ENCODE measurements around the gene COQ5. TPM values are rescaled to one million over a fixed set of nuclear protein-coding genes. Genes with fewer than 3 reads are reported as not detected.
A peak's percentile ranks its signal among the peaks of the same experiment; 100 is the strongest.

Gene COQ5
- polyA plus RNA-seq, 1 experiment: 47.1 TPM

DNA sequence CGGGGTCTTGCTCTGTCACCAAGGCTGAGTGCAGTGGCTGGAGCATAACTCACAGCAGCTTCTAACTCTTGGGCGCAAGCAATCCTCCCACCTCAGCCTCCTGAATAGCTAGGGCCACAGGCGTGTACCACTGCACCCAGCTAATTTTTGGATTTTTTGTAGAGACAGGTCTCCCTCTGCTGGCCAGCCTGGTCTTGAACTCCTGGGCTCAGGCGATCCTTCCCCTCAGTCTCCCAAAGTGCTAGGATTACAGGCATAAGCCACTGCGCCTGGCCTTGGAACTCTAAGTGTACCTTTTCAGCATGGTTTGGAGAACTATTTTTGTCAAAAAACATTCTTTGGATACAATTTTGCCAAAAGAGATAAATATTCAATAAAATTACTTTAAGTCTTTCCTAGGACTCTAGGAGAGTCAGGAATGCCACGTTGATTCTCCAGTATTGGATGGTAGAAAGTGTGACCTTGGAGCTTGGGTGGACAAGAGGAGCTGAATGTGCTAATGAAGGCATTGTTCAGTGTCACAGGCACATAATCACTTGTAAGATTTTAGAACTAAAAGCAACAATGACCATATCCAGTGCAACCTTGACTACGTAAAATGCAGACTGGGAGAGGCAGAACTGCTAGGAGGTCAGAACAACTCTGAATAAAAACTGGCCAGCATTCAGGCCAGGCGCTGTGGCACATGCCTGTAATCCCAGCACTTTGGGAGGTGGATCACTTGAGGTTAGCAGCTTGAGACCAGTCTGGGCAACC is 62.2 kb downstream of the COQ5 start:
- POLR2A ChIA-PET: interaction anchor here (0.7 to 1.1 kb wide), 4 partner anchors 14 to 105 kb away, joined by 3 to 6 read pairs (median 4); no protein-coding TSS in a partner anchor
- TF ChIP-seq, protein P1, sequence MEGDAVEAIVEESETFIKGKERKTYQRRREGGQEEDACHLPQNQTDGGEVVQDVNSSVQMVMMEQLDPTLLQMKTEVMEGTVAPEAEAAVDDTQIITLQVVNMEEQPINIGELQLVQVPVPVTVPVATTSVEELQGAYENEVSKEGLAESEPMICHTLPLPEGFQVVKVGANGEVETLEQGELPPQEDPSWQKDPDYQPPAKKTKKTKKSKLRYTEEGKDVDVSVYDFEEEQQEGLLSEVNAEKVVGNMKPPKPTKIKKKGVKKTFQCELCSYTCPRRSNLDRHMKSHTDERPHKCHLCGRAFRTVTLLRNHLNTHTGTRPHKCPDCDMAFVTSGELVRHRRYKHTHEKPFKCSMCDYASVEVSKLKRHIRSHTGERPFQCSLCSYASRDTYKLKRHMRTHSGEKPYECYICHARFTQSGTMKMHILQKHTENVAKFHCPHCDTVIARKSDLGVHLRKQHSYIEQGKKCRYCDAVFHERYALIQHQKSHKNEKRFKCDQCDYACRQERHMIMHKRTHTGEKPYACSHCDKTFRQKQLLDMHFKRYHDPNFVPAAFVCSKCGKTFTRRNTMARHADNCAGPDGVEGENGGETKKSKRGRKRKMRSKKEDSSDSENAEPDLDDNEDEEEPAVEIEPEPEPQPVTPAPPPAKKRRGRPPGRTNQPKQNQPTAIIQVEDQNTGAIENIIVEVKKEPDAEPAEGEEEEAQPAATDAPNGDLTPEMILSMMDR (IDR thresholded peaks at IDR 0.05; ENCODE audit: low read depth, low read length): peak; percentile 65
- H3K4me3 ChIP-seq (ENCODE audit: low read depth, low read length): no peak overlapping the region
- CTCF ChIA-PET: interaction anchor here (0.6 to 2.4 kb wide), 14 partner anchors 8 to 950 kb away, joined by 3 to 10 read pairs (median 4); partner anchors contain the start of genes DYNLL1 and POP5
- no peaks in the 10 kb centered on the region for H3K27me3 ChIP-seq (ENCODE audit: control insufficient read depth, insufficient read depth, low read length)
- no peak for DNase-seq (ENCODE audit: low read depth, low spot score)
- peak overlapping the region; percentile 2 for H3K27ac ChIP-seq (ENCODE audit: low read depth, low read length)
- H3K9me3 ChIP-seq (ENCODE audit: control insufficient read depth, insufficient read depth, low read length): no peaks in the 10 kb centered on the region; the same call in 1 of the 2 replicates

GRCh38 chr12:120465756-120466155 is 63.2 kb downstream of the COQ5 start:
- DNase-seq (ENCODE audit: low read depth, low spot score): no peak
- Histone ChIP-seq H3K9me3 (ENCODE audit: control insufficient read depth, insufficient read depth, low read length) (no peaks in the 10 kb centered on the region; the same call in 1 of the 2 replicates), H3K27me3 (ENCODE audit: control insufficient read depth, insufficient read depth, low read length) (no peaks in the 10 kb centered on the region), H3K27ac (ENCODE audit: low read depth, low read length) (no peak overlapping the region), H3K4me3 (ENCODE audit: low read depth, low read length) (no peak overlapping the region)
- CTCF ChIA-PET: interaction anchor here (0.8 to 2.4 kb wide), 6 partner anchors 8 to 109 kb away, joined by 3 to 10 read pairs (median 4); partner anchors contain the start of gene DYNLL1
- TF ChIP-seq, protein P1 (IDR thresholded peaks at IDR 0.05; ENCODE audit: low read depth, low read length): no peak
- POLR2A ChIA-PET: interaction anchor here (1.1 kb wide), 1 partner anchor 13 kb away, joined by 4 read pairs; no protein-coding TSS in a partner anchor

DNA sequence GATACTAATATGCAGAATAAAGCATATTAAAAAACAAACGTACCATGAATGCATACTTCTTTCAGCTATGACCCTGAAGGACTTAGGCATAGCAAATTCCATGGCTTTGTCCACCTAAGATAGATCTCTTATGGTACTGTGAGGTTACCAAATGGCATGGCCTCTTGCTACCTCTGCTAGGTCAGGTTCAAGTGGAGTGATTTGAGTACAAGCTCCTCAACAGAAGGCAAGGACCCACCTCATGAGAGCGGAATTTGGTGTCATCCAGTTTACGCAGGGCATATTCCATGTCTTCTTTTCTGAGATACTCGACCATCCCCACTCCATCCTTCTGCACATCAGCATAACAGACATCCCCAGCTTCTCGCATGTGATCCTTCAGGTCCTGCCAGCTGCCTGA is 65.2 kb downstream of the COQ5 start:
- H3K4me3 ChIP-seq (ENCODE audit: low read depth, low read length): no peak overlapping the region
- CTCF ChIA-PET: interaction anchor here (0.6 to 1.1 kb wide), 3 partner anchors 10 to 156 kb away, joined by 3 to 5 read pairs (median 5); no protein-coding TSS in a partner anchor

DNA sequence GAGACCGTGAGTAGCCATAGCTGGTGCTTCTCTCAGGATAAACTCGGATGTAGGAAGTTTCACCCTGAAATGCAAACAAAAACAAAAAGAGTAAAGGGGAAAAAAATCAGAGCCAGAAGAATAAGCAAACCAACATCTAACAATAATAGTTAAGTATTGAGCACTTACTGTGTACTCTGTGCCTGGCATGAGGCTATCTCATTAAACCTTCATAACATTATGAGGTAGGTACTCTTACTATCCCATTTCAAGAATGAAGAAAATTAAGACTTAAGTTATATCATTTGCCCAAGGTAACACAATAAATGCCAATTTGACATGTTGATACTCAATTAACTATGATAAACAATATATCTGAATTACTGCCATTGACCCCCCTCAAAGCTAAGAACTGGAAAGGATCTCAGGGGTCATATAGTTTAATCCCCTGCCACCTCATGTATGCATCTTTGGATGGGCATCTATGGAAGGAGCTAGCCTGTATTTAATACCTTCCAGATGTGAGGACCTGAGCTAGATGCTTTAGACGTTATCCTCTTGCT is 66.8 kb downstream of the COQ5 start:
- ChIA-PET POLR2A (interaction anchor here (0.7 kb wide), 1 partner anchor 119 kb away, joined by 3 read pairs; the partner anchor contains the start of gene POP5), CTCF (no interaction called here)
- Histone ChIP-seq H3K9me3 (ENCODE audit: control insufficient read depth, insufficient read depth, low read length) (no peaks in the 10 kb centered on the region), H3K27me3 (ENCODE audit: control insufficient read depth, insufficient read depth, low read length) (no peaks in the 10 kb centered on the region), H3K4me3 (ENCODE audit: low read depth, low read length) (no peak overlapping the region), H3K27ac (ENCODE audit: low read depth, low read length) (no peak overlapping the region)
- TF ChIP-seq, protein P1 (IDR thresholded peaks at IDR 0.05; ENCODE audit: low read depth, low read length): no peak
- DNase-seq (ENCODE audit: low read depth, low spot score): no peak

More for the DNA sequence above, 65.2 kb downstream of the COQ5 start:
- Histone ChIP-seq H3K9me3 (ENCODE audit: control insufficient read depth, insufficient read depth, low read length) (no peaks in the 10 kb centered on the region), H3K27ac (ENCODE audit: low read depth, low read length) (no peak overlapping the region), H3K27me3 (ENCODE audit: control insufficient read depth, insufficient read depth, low read length) (no peaks in the 10 kb centered on the region)
- TF ChIP-seq, protein P1 (IDR thresholded peaks at IDR 0.05; ENCODE audit: low read depth, low read length): no peak
- POLR2A ChIA-PET: no interaction called here
- no peak for DNase-seq (ENCODE audit: low read depth, low spot score)

DNA sequence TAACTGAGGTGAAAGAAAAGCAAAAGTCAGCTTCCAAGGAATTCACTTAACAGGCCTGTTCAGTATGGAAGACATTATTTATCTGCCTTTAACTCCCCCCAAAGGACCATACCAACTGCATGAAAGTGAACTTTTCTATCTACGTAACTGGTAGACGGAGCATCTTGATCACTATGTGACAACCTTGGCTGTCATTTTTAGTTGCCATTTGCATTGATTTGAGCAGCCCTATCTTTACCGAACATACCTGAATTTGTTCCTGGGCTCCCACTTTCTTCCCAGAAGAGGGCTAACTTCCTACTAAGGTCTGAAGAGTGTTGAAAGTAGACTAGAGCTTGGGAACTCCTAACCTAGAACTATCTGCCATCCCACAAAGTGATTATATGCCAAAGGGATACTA is 68.8 kb downstream of the COQ5 start:
- H3K27ac ChIP-seq (ENCODE audit: low read depth, low read length): no peak overlapping the region
- H3K9me3 ChIP-seq (ENCODE audit: control insufficient read depth, insufficient read depth, low read length): no peaks in the 10 kb centered on the region
- DNase-seq (ENCODE audit: low read depth, low spot score): no peak
- H3K4me3 ChIP-seq (ENCODE audit: low read depth, low read length): no peak overlapping the region
- TF ChIP-seq, protein P1 (IDR thresholded peaks at IDR 0.05; ENCODE audit: low read depth, low read length): no peak
- CTCF ChIA-PET: interaction anchor here (1.1 kb wide), 1 partner anchor 10 kb away, joined by 3 read pairs; no protein-coding TSS in a partner anchor
- no peaks in the 10 kb centered on the region for H3K27me3 ChIP-seq (ENCODE audit: control insufficient read depth, insufficient read depth, low read length)
- POLR2A ChIA-PET: no interaction called here
